Stimulated activated CD8-positive, alpha-beta memory T cell treated with anti-CD3 and anti-CD28 coated beads, Interleukin-15, amount 100 ng/mL, for 48 hours (primary cell): Measurements from ENCODE around the gene ZNRF2.

Experiments used
- DNase-seq, 2 donors: peaks; one replicate each; pipeline ENCODE4 v3.0.0-alpha.2; 2020; ENCODE audit warnings: low read depth in 2 of 2

Gene ZNRF2

GRCh38 chr7:30406664-30407425, 122.4 kb downstream of the ZNRF2 start:
- DNase-seq = no peak

- DNase-seq = no peak
Measured at GRCh38 chr7:30411173-30411572, 126.8 kb downstream of the ZNRF2 start.

- no peak for DNase-seq
Measured at GRCh38 chr7:30411897-30412296, 127.5 kb downstream of the ZNRF2 start.

GRCh38 chr7:30412782-30413504, 128.5 kb downstream of the ZNRF2 start:
- DNase-seq = no peak

- no peak for DNase-seq
Measured at GRCh38 chr7:30413864-30414263, 129.5 kb downstream of the ZNRF2 start.
